Kidney (tissue), 14 donors: ENCODE data around the gene KCNQ1OT1. TPM values are rescaled to one million over a fixed set of nuclear protein-coding genes. Genes with fewer than 3 reads are reported as not detected.

ENCODE experiments used
- DNase-seq, 5 donors: peaks; one replicate each; pipeline ENCODE4 v3.0.0-alpha.2; 2013 to 2020
- FAIRE-seq: peaks from 2 replicates; lab custom pipeline; 2012; peaks lifted over from hg19 to GRCh38; lab: Jason Lieb, UNC
- H3K27ac ChIP-seq, 2 donors: one replicate each; pipeline ENCODE4 v1.7.0; 2013; ENCODE audit warnings: low read depth in 2 of 2, low read length in 2 of 2, inconsistent platforms in 1 of 2
- H3K27me3 ChIP-seq: one replicate; pipeline ENCODE4 v1.7.1; 2013; ENCODE audit warnings: low read length, inconsistent platforms; ENCODE audit not compliant: control insufficient read depth, insufficient read depth
- H3K36me3 ChIP-seq, 3 donors: one replicate each; pipeline versions ENCODE4 v1.7.0 to v1.7.1; 2013; ENCODE audit warnings: low read length in 3 of 3, control low read depth in 1 of 3, inconsistent platforms in 1 of 3; ENCODE audit not compliant: insufficient read depth in 3 of 3, control insufficient read depth in 2 of 3
- H3K4me1 ChIP-seq, 3 donors: one replicate each; pipeline versions ENCODE4 v1.7.0 to v1.7.1; 2013; ENCODE audit warnings: low read length in 3 of 3, inconsistent platforms in 1 of 3, low read depth in 1 of 3; ENCODE audit not compliant: control insufficient read depth in 2 of 3, insufficient read depth in 2 of 3
- H3K4me3 ChIP-seq, 3 donors: one replicate each; pipeline versions ENCODE4 v1.7.0 to v1.8.1; 2013; ENCODE audit warnings: low read length in 3 of 3, control low read depth in 1 of 3, inconsistent platforms in 1 of 3
- H3K9ac ChIP-seq, 3 donors: one replicate each; pipeline versions ENCODE4 v1.7.0 to v1.7.1; 2013; ENCODE audit warnings: low read length in 3 of 3, control low read depth in 1 of 3, inconsistent platforms in 1 of 3
- H3K9me3 ChIP-seq, 3 donors: one replicate each; pipeline versions ENCODE4 v1.7.0 to v1.7.1; 2013; ENCODE audit warnings: low read length in 3 of 3, control low read depth in 1 of 3, inconsistent platforms in 1 of 3; ENCODE audit not compliant: control insufficient read depth in 2 of 3, insufficient read depth in 1 of 3
- CTCF ChIP-seq: IDR thresholded peaks from 3 replicates; pipeline ENCODE4 v1.5.1; 2012; ENCODE audit warnings: mild to moderate bottlenecking, moderate library complexity, borderline replicate concordance; ENCODE audit not compliant: insufficient read depth; ENCODE audit errors: extremely low read depth
- intact Hi-C: fragments of 100-400 bp; cut with DNase I; formaldehyde crosslinking; loops from one replicate; pipeline ENCODE4 v1.11.1; 2022
- polyA plus RNA-seq: library from polyadenylated mRNA; stranded (reverse); fragments of 350-450 nt; fragmentation: Illumina TruSeq; extraction: RNeasy Lipid Tissue Mini Kit (QIAGEN cat#74804); gene quantifications from one replicate; pipeline ENCODE4 v1.2.3, GENCODE V29; 2014; ENCODE audit warnings: low read depth, low replicate concordance; ENCODE audit not compliant: insufficient read depth
- total RNA-seq: library from RNA; stranded (reverse); fragmentation: NEBNext Ultra II Directional; extraction: Animal tissue kit (Norgen Biotek cat#: 25700); gene quantifications from one replicate; pipeline ENCODE4 v1.2.1, GENCODE V29; 2021
- donor health status: control.
- donor health status: control.
- donor health status: control.
- donor health status: control.
- donor health status: control.
- donor health status: DM: yes; HTN: yes; CAD: no.
- donor health status: Normal renal cell carcinoma (clear cell type).

KCNQ1OT1 gene
- total and polyA plus RNA-seq, 2 donors from 2014 or later = 0.22 to 4.4 TPM

GRCh38 chr11:2717561-2718325 lies 17.9 kb upstream of the KCNQ1OT1 start:
- H3K27me3 ChIP-seq = no peaks in the 10 kb centered on the region
- H3K4me1 ChIP-seq = no peaks in the 10 kb centered on the region
- no peak overlapping the region for H3K9ac ChIP-seq
- H3K27ac ChIP-seq = no peak overlapping the region
- DNase-seq (peak in 2 of 5 donors; percentile 32 to 55), FAIRE-seq (no peak)
- H3K4me3 ChIP-seq = no peak overlapping the region
- H3K36me3 ChIP-seq = no peaks in the 10 kb centered on the region
- TF ChIP-seq CTCF = no peak
- no peaks in the 10 kb centered on the region for H3K9me3 ChIP-seq
- intact Hi-C loops = no loop called here

GRCh38 chr11:2716376-2717095 lies 16.7 kb upstream of the KCNQ1OT1 start:
- FAIRE-seq (no peak), DNase-seq (peak in 1 of 5 donors; percentile 57)
- Histone ChIP-seq H3K36me3 (no peaks in the 10 kb centered on the region), H3K27me3 (no peaks in the 10 kb centered on the region), H3K4me1 (no peaks in the 10 kb centered on the region), H3K27ac (no peak overlapping the region), H3K9me3 (no peaks in the 10 kb centered on the region), H3K9ac (no peak overlapping the region), H3K4me3 (no peak overlapping the region)
- TF ChIP-seq CTCF = no peak
- intact Hi-C loops = no loop called here

GRCh38 chr11:2715716-2716350 lies 16.0 kb upstream of the KCNQ1OT1 start:
- intact Hi-C loops = no loop called here
- Histone ChIP-seq H3K27me3 (no peaks in the 10 kb centered on the region), H3K4me1 (no peaks in the 10 kb centered on the region), H3K9me3 (no peaks in the 10 kb centered on the region), H3K9ac (no peak overlapping the region), H3K4me3 (no peak overlapping the region), H3K36me3 (no peaks in the 10 kb centered on the region), H3K27ac (no peak overlapping the region)
- no peak for FAIRE-seq
- peak in 1 of 5 donors; percentile 46 for DNase-seq
- no peak for TF ChIP-seq CTCF
